Fibroblast of gingiva (primary cell): ENCODE data around the gene IFNL3.

Source experiments
- DNase-seq: peaks from one replicate; pipeline ENCODE4 v3.0.0-alpha.2; 2011; ENCODE audit warnings: low read depth

The IFNL3 gene

GRCh38 chr19:39193803-39194202 lies 51.0 kb downstream of the IFNL3 start:
- DNase-seq: no peak
